KG1 (cell line): ENCODE data around the gene C16orf89.
"Not testable (repeated sequence)": the region's sequence is repeated elsewhere in the genome, so short reads cannot be mapped to it uniquely, and the experiment has no call there.

Experiments used
- DNase-seq: peaks from one replicate; lab custom pipeline; 2025; lab: John Stamatoyannopoulos, UW

Gene C16orf89

DNA sequence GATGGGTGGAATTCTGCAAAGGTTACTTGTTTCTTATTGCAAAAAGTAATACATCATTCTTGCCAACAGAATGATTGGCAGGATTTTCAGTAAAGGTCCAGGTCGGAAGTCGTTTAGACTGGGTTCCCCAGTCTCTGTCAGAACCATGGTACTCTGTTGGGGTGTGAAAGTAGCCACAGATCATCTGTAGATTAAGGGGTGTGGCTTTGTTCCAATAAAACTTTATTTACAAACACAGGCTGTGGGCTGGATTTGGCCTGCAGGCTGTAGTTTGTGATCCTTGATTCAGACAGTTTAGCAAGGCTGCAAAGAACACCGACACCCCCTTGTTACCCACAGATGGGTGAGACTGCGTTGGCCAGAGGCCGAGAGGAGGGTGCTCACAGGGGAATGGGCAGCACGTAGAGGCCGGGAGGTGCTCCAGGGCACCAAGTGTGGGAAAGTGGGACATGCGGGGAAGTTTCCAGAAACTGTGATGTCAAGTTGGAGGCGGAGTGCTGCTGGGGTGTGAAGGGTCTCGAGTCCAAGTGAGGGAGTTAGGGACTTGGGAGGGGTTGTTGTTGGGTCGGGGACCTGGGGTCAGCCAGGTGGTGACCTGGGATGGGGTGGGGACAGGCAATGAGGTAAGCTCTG lies 18.5 kb upstream of the C16orf89 start:
- DNase-seq: not testable (repeated sequence)

DNA sequence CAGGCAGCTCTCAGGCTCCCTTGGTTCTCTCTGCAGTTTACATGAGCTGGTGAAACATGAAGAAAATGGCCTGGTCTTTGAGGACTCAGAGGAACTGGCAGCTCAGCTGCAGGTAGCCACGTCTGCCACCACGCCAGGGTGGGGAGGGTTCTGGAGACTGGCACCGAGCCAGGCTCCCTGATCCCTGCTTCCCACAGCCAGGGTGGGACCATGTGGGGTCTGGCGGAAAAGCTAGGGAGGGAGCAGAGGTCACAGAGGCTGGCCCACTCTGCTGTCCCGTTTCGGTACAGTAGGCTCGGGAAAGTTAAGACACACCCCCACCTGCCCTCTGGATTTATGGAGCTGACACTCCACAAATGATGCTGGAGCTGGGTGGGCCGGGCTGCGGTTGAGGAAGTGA lies 17.9 kb upstream of the C16orf89 start:
- not testable (repeated sequence) for DNase-seq

DNA sequence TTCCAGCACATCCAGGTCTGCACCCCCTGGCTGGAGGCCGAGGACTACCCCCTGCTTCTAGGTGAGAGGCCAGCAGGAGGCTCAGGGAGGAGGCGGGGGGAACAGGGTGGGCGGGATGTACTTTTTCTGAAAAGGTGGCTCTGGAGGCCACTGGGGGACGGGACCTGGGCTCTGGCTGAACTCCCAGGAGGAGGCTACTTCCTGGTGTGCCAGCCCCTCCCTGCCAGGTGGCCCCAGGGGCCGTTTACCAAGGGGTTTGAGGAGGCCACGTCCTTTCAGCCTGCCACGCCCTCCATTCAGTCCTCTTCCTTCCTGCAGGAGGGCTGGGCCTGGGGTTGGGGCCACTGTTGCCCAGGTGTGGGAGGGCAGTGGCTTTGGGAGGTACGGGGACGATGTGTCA lies 15.2 kb upstream of the C16orf89 start:
- DNase-seq: not testable (repeated sequence)

DNA sequence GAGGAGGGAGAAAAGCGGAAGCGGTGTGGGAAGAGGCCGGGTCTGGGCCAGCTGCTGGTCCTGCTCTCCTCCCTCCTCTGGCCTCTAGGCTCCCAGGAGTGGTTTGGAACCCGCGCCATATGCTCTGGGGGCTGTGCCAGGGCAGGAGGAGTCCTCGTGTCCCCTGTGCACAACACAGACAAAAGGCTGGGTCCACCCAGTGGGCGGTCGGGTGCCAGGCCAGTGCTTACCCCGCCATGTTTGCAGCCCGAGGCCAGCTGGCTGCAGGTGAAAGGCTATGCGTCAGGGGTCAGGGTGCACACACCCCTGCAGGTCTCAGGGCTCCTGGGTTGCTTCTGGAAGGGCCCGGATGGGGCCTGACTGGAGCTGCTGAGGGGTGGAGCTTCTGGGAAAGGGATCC lies 14.7 kb upstream of the C16orf89 start:
- DNase-seq: not testable (repeated sequence)

DNA sequence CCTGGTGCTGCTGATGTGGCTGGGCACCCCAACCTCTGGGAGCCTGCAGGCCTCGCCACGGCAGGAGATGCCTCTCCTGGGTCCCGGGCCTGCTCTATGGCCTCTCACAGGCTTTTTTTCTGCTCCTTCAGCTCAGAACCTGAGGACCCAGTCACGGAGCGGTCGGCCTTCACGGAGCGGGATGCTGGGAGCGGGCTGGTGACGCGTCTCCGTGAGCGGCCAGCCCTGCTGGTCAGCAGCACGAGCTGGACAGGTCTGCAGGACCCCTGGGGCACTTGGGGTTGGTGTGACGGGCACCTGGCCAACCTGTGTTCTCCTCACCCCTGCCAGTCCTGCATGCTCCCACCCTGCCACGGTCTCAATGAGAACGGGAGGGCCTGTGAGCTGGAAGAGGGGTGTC lies 12.9 kb upstream of the C16orf89 start:
- no peak for DNase-seq

DNA sequence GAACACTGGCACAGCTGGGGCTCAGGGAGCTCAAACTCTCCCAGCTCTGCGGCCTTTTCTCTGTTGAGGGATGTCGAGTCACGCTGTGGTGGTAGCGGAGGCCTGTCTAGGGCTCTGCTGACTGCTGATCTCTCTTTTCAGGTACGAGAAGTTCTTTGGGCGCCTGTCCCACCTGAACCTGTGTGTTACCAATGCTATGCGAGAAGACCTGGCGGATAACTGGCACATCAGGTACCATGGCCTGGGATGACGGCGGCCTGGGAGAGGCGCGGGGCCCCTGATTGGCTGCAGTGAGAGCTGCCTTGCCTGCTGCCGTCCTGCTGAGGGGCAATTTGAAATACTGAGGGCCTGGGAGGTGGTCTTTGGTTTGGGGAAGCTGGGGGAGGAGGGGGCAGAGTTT lies 11.5 kb upstream of the C16orf89 start:
- no peak for DNase-seq

DNA sequence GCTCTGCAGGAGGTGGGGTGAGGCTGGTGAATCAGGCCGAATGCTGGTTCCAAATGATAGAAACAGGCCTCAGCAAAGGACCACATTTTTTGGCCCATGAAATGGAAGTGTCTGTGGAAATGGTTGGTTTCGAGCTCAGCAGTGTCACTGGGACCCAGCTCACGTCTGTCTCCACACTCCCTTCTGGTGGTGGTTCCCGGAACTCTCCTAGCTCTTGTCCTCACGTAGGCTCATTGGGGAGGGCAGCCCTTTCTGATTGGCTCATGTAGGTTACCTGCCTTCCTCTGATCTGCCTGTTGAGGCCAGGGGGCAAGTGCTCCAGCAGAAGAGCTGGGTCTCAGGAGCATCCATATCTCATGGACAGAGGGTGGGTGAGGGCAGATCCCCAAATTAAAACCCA lies 9.9 kb upstream of the C16orf89 start:
- DNase-seq: no peak

DNA sequence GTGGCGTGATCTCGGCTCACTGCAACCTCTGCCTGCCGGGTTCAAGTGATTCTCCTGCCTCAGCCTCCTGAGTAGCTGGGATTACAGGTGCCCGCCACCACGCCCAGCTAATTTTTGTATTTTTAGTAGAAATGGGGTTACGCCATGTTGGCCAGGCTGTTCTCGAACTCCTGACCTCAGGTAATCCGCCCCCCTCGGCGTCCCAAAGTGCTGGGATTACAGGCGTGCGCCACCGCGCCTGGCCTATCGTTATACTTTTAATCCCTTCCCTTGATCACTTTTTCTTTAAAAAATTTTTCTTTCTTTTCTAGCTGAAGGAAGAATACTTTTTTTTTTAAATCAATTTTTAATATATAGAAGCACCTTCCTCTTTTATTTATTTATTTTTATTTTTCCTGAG lies 8.0 kb upstream of the C16orf89 start:
- not testable (repeated sequence) for DNase-seq

DNA sequence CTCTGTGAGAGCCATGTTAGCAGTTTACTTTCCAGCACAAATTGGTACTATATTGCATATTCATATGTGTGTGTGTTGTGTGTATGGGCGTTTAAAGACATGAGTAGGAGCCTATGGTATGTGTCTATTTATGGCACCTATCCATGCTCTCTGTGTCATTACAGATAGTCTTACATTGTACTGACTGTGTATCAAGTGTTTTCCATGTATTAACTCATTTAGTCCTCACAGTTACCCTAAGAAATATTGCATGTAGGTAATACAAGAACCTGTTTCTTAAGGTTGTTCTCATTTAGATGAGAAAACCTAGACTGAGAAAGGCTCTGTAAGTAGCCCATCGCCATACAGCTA lies 7.5 kb upstream of the C16orf89 start:
- no peak for DNase-seq

DNA sequence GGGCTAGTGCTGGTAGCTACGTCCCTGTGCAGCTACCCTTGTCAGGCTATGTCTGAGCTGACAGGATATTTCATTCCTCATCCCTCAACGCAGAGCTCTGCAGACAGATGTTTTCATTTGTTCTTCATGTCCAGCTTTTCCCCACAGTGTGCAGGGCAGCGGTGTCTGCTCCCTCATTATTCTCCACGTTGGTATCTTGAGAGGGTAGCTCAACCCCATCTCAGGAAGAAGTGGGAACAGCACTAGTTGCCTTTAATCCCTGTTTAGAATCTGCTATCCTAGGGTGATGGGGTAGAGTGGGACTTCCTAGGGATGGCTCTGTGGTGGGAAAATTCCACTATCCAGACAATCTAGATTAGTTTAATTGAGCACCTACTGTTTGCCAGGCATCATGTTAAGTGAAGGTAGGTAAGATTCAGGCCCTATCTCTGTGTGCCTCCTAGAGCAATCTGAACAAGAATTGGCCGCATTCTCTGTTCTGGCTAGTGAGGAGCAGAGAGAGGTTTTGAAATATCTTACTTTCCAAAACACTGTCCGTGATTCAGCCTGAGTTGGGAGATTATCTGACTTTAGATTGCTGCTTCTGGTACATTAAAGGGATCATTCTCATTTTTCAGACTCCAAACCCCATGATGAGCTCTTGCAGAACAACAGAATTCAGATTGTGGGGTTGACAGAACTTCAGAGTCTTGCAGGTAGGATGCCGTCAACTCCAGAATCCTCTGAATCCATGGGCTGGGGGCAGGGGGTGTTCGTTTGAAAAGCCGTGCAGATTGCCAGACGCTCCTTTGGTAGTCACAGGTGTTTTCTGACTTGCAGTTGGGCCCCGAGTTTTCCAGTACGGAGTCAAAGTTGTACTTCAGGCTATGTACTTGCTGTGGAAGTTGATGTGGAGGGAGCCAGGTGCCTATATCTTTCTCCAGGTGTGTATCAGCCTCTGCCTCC lies 6.8 kb upstream of the C16orf89 start:
- no peak for DNase-seq

DNA sequence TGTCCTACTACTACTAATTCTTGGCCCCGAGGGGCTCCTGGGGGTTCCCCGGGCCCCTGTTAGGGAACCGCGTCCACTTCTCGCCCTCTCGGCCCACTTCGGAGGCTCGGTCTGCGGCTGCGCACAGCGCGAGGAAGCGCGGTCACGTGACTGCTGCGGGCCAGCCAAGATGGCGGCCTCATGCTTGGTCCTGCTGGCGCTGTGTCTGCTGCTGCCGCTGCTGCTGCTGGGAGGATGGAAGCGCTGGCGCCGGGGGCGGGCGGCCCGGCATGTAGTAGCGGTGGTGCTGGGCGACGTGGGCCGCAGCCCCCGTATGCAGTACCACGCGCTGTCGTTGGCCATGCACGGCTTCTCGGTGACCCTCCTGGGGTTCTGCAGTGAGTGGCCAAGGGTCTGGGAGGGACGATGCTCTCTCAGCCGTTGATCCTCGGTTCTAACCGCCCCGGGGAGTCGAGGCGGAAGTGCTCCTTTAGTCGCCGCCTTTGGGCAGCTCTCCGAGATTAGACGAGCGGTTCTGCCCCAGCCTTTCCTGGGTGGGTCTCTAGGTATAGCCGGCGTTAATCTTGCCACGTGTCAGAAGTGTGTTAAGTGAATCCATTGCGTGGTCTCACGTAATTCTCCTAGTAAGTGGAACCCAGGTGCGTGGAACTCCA lies 6.1 kb upstream of the C16orf89 start, which contains the start of gene ALG1:
ALG1 (plus strand) TSS at position 163 of the 653 bp plus-strand sequence; CDS start at position 170, 7 bp downstream.
- peak; percentile 58 for DNase-seq

DNA sequence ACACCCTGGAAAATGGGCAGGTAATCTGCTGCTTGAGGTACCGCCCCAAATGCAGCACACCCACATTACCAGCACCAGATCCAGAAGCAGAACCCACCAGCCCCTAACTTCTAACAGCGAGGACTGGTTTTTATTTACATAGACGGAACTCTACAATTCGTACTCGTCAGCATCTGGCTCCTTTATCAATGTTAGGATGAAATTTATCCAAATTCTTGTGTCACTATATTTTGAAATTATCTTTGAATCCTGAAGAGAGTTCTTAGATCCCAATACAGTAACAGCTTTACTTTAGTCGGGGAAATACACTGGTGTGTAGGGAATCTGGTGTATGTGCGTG lies 5.6 kb upstream of the C16orf89 start:
- no peak for DNase-seq

DNA sequence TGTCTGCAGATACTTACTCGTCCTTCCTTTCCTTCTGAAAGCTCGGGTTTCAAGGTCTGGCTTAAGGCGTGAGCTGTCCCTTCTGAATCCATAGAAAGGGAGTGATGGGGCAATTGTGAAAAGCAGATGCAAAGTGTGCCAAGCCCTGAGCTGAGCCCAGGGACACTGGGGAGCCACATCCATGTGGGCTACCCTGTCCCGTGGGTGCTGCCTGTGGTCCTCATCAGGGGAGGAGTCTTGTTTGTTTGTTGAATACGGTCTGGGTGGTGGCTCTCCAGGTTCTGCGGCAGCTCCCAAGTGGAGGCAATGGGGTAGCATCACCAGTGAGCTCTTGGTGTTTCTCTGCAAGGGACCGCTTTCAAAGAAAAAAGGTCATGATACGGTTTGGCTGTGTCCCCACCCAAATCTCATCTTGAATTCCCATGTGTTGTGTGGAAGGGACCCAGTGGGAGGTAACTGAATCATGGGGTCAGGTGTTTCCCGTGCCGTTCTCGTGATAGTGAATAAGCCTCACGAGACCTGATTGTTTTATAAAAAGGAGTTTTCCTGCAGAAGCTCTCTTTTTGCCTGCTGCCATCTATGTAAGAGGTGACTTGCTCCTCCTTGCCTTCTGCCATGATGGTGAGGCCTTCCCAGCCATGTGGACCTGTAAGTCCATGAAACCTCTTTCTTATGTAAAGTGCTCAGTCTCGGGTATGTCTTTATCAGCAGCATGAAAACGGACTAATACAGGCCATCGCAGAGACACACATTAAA lies 4.9 kb upstream of the C16orf89 start:
- DNase-seq: no peak

DNA sequence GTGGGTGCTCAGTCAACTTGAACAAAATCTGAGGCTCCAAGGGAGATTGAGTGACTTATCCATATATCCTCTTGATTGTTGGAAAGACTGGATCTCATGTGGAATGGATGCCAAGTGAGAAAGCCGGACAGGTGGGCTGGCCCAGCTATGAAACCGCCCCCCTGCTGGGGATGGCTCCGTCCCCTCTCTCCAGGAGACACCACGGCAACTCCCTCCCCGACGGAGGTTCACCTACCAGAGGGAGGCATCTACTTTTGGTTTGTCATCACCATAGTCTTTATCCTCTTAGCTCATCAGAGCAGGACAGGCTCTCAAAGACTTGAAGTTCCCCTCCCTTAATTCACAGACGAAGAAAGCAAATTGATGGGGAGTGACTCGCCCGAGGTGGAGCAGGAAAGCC lies 4.1 kb upstream of the C16orf89 start:
- no peak for DNase-seq

DNA sequence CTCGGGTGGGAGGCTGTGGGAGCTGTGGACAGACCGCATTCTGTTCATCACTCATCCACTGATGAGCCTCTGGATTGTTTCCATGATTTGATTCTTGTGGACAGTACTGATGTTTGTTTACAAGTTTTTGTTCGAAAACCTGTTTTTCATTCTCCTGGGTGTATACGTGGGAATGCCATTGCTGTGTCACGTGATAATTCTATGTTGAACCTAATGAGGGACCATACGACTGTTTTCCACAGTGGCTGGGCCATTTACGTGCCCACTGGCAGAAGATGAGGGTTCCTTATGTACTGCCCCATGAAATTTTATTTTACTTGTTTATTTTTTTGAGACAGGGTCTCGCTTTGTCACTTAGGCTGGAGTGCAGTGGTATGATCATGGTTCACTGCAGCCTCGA lies 3.3 kb upstream of the C16orf89 start:
- DNase-seq: no peak

DNA sequence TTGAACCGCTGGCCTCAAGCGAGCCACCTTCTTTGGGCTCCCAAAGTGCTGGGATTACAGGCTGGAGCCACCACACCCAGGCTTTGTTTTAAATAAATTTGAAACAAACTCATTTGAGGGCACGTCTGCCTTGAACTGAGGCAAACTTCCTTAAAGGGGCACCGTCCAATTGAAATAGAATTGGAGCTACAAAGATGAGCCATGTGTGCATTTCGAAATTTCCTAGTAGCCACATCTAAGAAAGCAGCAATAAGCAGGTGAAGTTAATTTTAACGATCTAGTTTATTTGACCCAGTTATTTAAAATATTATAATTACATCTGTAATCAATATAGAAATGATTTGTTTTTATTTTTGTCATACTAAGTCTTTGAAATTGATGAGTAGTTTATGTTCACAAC lies 755 bp upstream of the C16orf89 start:
- no peak for DNase-seq

DNA sequence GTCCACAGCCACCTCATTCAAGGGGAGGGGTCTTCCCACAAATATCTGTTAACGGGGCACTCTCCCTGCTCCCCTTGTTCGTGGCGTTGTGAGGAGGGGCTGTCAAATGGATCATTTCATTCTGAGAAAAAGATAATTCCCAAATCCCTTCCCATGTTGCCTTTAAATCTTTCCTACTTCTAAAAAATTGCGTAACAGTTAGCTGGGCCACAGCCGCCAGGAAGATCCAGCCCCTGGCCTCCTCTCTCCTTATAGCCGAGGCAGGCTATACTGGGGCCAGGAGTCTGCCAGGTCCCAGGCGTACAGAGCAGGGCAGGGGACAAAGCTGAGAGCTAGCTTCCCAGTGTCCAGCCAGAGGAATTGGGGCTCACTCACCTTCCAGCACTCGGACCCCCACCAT lies 430 bp downstream of the C16orf89 start:
- DNase-seq: no peak

DNA sequence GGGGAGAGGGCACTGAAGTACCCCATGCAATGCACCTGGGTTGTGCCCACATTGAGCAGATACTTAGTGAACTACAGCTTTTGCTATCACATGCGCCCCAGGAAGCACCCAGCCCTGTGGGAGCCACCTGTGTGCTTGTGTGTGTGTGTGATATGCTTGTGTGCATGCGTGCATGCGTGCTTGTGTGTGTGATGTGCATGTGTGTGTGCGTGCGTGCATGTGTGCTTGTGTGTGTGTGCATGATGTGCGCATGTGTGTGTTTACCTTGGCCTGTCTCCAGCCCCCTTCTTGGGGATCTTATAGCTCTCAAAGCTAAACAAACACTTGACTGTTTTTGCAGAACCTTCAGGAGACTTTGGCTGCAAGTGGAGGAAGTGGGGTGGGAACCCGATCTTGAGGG lies 841 bp downstream of the C16orf89 start:
- DNase-seq: no peak

DNA sequence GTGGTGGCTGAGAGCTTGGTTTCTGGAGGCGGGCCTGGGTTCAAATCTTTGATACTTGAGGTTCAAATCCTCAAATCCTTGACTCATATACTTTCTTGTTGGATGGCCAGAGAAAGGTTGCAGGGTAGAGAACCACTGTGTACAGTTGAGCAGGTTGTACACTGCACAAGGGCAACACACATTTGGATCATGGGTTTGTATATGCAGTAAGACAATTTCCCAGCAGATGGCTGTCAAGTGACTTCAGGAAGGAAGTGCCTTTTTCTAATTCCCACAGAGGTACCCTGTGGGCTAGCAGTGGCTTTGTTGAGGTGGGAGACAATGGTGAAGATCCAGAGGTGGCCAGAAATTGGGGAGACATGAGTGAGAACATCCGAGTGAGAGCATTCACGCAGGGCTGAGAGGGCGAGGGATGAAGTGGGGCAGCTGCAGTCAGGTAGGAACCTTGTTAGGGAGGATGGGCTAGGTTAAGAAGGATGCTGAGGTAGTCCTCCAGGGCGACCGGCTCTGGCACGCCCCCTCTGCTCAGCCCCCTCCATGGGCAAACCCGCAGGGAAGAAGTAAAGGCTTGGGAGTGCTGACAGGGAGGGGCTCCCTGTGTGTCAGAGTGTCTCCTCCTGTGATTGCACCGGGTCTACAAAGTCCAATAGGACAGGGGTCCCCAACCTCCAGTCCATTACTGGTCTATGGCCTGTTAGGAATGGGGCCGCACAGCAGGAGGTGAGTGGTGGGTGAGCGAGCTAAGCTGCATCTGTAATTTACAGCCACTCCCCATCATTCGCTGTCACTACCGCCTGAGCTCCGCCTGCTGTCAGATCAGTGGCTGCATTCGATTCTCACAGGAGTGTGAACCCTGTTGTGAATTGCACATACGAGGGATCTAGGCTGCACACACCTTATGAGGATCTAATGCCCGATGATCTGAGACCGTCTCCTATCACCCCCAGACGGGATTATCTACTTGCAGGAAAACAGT lies 2.7 kb downstream of the C16orf89 start:
- DNase-seq: no peak

DNA sequence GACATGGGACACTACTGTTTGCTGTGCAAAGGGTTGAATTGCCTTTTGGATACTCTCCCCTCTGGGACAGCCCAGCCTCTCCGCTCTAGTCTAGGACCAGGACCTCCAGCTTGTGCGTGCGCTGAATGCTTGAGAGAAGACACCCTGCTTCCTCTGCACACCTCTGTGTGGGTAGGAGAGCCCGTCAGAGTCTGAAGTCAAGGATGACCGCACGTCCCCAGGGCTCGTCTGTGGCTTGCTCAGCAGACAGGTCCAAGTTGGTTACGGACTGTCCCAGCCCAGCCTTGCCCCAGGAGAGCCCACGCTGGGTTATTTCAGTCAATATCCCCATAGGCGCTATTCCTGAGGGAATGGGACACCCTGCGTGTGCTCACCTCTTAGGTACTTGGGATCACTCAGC lies 3.7 kb downstream of the C16orf89 start:
- no peak for DNase-seq

DNA sequence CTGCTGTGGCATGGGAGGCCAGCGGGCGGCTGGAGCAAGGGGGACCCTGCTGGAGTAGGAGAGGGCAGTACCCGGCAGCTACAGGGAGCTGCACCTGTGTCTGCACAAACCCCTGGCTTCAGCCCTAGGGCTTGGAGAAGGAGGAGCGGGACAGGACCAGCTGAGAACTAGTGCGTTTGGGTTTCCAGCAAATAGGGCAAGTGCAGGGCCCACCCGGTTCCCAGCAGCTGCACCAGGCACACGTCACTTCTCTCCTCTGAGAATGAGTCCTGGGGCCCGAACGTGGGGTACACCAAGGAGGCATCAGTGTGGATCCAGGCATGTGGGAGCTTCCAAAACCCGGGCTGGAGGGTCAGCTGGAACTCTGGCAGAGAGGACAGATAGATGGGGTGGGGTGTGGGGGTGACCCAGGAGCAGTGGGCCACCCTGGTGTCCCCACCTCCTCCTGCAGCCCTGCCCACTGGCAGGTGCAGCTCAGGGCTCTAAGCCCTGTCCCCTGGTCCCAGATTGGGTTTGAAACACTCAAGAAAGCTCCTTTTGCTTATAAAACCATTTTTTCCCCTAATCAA lies 5.6 kb downstream of the C16orf89 start:
- DNase-seq: no peak
